GM12891 (cell line): Measurements from ENCODE around the gene PRDM16.

ENCODE experiments used
- DNase-seq: peaks from one replicate; pipeline ENCODE4 v3.0.0; 2011; ENCODE audit warnings: low spot score; ENCODE audit not compliant: insufficient read length
- FAIRE-seq: peaks from 2 replicates; lab custom pipeline; 2011; peaks lifted over from hg19 to GRCh38; lab: Jason Lieb, UNC
- PAX5 ChIP-seq: IDR thresholded peaks from 2 replicates; pipeline ENCODE4 v1.6.1; 2011; ENCODE audit warnings: low read length, moderate library complexity, mild to moderate bottlenecking; ENCODE audit not compliant: insufficient read depth, severe bottlenecking
- POLR2A ChIP-seq: IDR thresholded peaks from 2 replicates; pipeline ENCODE4 v1.6.1; 2011; ENCODE audit warnings: low read depth, low read length, control low read depth
- POLR2AphosphoS5 ChIP-seq: IDR thresholded peaks from 2 replicates; pipeline ENCODE4 v1.6.1; 2011; ENCODE audit warnings: low read depth, low read length, control low read depth
- POU2F2 ChIP-seq: IDR thresholded peaks from 2 replicates; pipeline ENCODE4 v1.6.1; 2011; ENCODE audit warnings: low read depth, mild to moderate bottlenecking, control low read depth, low read length, moderate library complexity
- SPI1 ChIP-seq: IDR thresholded peaks from 2 replicates; pipeline ENCODE4 v1.6.1; 2011; ENCODE audit warnings: low read depth, low read length, control low read depth
- TAF1 ChIP-seq: IDR thresholded peaks from 2 replicates; pipeline ENCODE4 v1.6.1; 2011; ENCODE audit warnings: low read depth, low read length, control low read depth

The PRDM16 gene

DNA sequence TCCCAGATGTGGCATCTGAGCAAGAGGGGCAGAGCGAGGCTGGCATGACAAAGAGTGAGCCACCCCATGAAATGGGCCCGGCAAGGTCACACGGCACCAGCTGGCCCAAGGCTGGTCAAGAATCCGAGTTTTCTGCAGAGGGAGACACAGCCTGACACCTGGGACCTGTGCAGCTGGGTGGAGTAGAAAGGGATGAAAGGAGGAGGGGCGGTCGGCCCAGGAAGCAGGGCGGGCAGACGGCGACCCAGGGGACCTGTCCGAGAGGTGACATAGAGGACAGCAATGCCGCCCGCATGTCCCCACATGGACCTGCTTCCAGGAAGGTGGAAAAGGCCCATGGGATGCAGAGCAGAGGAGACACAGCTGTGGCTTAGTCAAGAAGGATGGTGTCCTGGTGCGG is 137.7 kb downstream of the PRDM16 start:
- no peak for DNase-seq
- no peak for FAIRE-seq
- TF ChIP-seq SPI1 = no peak
- no peak for TF ChIP-seq TAF1
- TF ChIP-seq POLR2A = no peak
- no peak for TF ChIP-seq POLR2AphosphoS5

DNA sequence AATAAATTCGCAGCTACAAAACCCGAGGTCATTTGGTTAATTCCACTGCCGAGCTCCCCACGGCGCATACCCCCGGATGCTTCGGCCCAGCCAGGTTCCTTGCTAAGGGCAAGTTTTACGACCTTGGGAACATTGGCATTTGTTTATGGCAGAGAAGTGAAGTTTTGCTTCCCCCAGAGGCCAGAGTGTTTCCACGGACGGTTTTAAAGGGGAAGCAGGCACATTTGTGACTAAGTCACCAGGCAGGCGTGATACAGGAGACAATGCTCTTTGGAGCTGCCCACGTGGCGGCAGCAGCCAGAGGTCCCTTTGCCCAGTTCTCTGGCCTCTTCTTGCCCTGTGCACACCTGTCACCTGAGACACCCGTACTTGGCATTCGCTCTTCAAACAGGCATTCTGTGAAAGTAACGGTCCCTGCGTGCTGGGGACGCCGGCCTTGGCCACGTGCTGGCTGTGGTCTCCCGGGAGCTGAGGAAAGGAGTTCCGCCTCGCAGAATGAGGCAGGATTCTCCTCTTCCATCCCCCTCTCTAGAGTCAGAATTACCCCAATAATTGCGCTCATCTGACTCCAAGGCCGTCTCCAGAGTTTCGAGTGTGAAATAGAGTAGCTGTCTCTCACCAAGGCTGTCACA is 138.3 kb downstream of the PRDM16 start:
- DNase-seq (no peak), FAIRE-seq (no peak)
- TF ChIP-seq POU2F2 = no peak
- no peak for TF ChIP-seq TAF1
- TF ChIP-seq POLR2A = no peak
- no peak for TF ChIP-seq POLR2AphosphoS5
- TF ChIP-seq PAX5 = no peak
- TF ChIP-seq SPI1 = no peak

- TF ChIP-seq POLR2A (no peak), SPI1 (no peak), PAX5 (no peak), TAF1 (no peak), POLR2AphosphoS5 (no peak), POU2F2 (no peak)
- FAIRE-seq (no peak), DNase-seq (no peak)
Measured at GRCh38 chr1:3208819-3209200, 139.8 kb downstream of the PRDM16 start.

- no peak for DNase-seq
- no peak for TF ChIP-seq POLR2AphosphoS5
- no peak for TF ChIP-seq PAX5
- no peak for TF ChIP-seq TAF1
- no peak for TF ChIP-seq POLR2A
- FAIRE-seq = no peak
Measured at GRCh38 chr1:3209201-3209600, 140.2 kb downstream of the PRDM16 start.

GRCh38 chr1:3211582-3212375 is 142.8 kb downstream of the PRDM16 start:
- TF ChIP-seq POLR2A (no peak), TAF1 (no peak), POU2F2 (no peak), PAX5 (no peak), SPI1 (no peak), POLR2AphosphoS5 (no peak)
- FAIRE-seq = no peak
- DNase-seq = no peak

DNA sequence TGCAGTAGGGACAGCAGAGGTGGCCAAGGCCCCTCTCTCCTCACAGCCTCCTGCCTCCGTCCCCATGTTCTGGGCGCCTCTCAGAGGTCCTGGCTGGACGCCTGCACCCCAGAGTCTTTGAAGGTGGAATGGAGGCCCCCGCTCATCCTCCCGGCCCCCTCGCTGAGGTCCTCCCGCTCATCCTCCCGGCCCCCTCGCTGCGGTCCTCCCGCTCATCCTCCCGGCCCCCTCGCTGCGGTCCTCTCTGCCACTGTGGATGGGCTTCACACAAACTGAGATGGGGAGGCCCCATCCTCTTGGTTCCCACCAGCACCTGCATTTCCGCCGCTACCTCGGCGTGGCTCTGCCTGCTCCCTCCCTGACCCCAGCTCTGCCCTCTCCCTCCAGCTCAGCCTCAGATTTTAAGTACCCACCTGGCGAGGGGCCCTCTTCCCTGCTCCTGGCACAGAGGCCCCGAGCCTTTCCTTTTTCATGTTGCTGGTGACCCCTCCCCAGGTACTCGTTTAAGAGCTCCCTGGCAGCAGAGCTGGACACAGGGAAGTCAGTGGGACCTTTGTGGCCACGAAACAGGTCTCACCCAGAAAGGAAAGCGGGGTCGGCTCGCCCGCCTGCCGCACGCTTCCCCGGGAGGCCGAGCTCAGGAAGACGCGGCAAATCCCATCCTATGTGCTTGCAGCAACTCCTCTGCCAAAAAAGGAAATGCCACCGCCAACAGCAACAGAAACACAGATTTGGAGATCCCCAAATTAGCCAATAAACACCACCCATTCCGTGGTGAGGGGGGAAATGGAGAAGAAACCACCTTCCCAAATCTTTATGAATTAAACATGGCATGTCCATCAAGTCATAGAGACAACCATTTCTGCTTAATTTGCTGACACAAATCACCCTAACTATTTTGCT is 143.7 kb downstream of the PRDM16 start:
- DNase-seq (no peak), FAIRE-seq (no peak)
- TF ChIP-seq PAX5 = no peak
- TF ChIP-seq POU2F2 = no peak
- no peak for TF ChIP-seq POLR2AphosphoS5
- no peak for TF ChIP-seq POLR2A
- no peak for TF ChIP-seq SPI1
- TF ChIP-seq TAF1 = no peak

- FAIRE-seq (no peak), DNase-seq (no peak)
- TF ChIP-seq POLR2AphosphoS5 (no peak), PAX5 (no peak), TAF1 (no peak), POLR2A (no peak)
Measured at GRCh38 chr1:3213730-3214129, 144.7 kb downstream of the PRDM16 start.

GRCh38 chr1:3215198-3216014 is 146.4 kb downstream of the PRDM16 start:
- no peak for DNase-seq
- FAIRE-seq = no peak
- no peak for TF ChIP-seq POLR2A
- no peak for TF ChIP-seq POU2F2
- no peak for TF ChIP-seq TAF1
- TF ChIP-seq SPI1 = no peak
- TF ChIP-seq PAX5 = no peak
- TF ChIP-seq POLR2AphosphoS5 = no peak

GRCh38 chr1:3216015-3216391 is 147.0 kb downstream of the PRDM16 start:
- TF ChIP-seq PAX5 = no peak
- no peak for TF ChIP-seq TAF1
- no peak for TF ChIP-seq POLR2AphosphoS5
- no peak for TF ChIP-seq POU2F2
- TF ChIP-seq POLR2A = no peak
- TF ChIP-seq SPI1 = no peak
- DNase-seq (no peak), FAIRE-seq (no peak)
